Caco-2 (cell line): ENCODE results near the gene HSD11B1. TPM values are rescaled to one million over a fixed set of nuclear protein-coding genes. Genes with fewer than 3 reads are reported as not detected.

ENCODE experiments used
- BruUV-seq: library from RNA; stranded (reverse); fragments of 400-500 nt; replicated peaks from 2 replicates; lab custom pipeline; 2021; lab: Mats Ljungman, UMichigan
- CTCF ChIA-PET: fragments of 300-600 bp; sonication (Branson Sonifier 250); formaldehyde crosslinking; loops from one replicate; lab custom pipeline; 2022; ENCODE audit warnings: antibody characterized with exemption; lab: Charles Lee
- POLR2A ChIA-PET: fragments of 300-600 bp; sonication (Branson Sonifier 250); formaldehyde crosslinking; loops from one replicate; lab custom pipeline; 2022; ENCODE audit warnings: antibody characterized with exemption; lab: Charles Lee
- DNase-seq, 2 experiments: peaks; one replicate each; pipeline versions ENCODE4 v3.0.0 to v3.0.0-alpha.2; 2020 to 2022
- H3K27me3 ChIP-seq: replicated peaks from 2 replicates; pipeline ENCODE4 v1.6.0; 2011; ENCODE audit warnings: low read length; ENCODE audit not compliant: control insufficient read depth, insufficient read depth
- H3K36me3 ChIP-seq: 2 replicates; pipeline ENCODE4 v1.5.1; 2011; ENCODE audit warnings: low read length; ENCODE audit not compliant: control insufficient read depth, insufficient read depth
- H3K4me1 ChIP-seq: fragments of 250-450 bp; sonication (Bioruptor Pico); 2 replicates; pipeline ENCODE4 v1.5.1; 2020; ENCODE audit warnings: mild to moderate bottlenecking
- H3K4me3 ChIP-seq: 2 replicates; pipeline ENCODE4 v1.5.1; 2011; ENCODE audit warnings: low read depth, mild to moderate bottlenecking, control low read depth, low read length
- H3K9me3 ChIP-seq: fragments of 250-450 bp; sonication (Bioruptor Pico); 2 replicates; pipeline ENCODE4 v1.5.1; 2020; ENCODE audit warnings: mild to moderate bottlenecking, moderate library complexity
- H3K27ac Mint-ChIP-seq: one replicate; pipeline ENCODE4 v1.8.0; 2022; ENCODE audit warnings: mixed read lengths; ENCODE audit not compliant: unreplicated experiment
- H3K27me3 Mint-ChIP-seq: one replicate; pipeline ENCODE4 v1.8.0; 2022; ENCODE audit warnings: mixed read lengths; ENCODE audit not compliant: insufficient read depth, unreplicated experiment
- H3K36me3 Mint-ChIP-seq: one replicate; pipeline ENCODE4 v1.8.0; 2022; ENCODE audit warnings: mild to moderate bottlenecking, mixed read lengths; ENCODE audit not compliant: insufficient read depth, unreplicated experiment
- H3K4me1 Mint-ChIP-seq: one replicate; pipeline ENCODE4 v1.8.0; 2022; ENCODE audit warnings: low read depth, mixed read lengths; ENCODE audit not compliant: unreplicated experiment
- H3K4me3 Mint-ChIP-seq: one replicate; pipeline ENCODE4 v1.8.0; 2022; ENCODE audit warnings: mild to moderate bottlenecking, moderate library complexity, mixed read lengths; ENCODE audit not compliant: unreplicated experiment
- H3K9me3 Mint-ChIP-seq: one replicate; pipeline ENCODE4 v1.8.0; 2022; ENCODE audit warnings: mixed read lengths; ENCODE audit not compliant: unreplicated experiment
- CTCF ChIP-seq, 2 experiments: fragments of 200-600 bp in 1 of 2; IDR thresholded peaks; 1 replicate in 1 of 2; 2 replicates in 1 of 2; pipeline versions ENCODE4 v1.5.1 to v1.8.0; 2011 to 2022; ENCODE audit warnings: antibody characterized with exemption in 1 of 2, control low read depth in 1 of 2, inconsistent platforms in 1 of 2, low read depth in 1 of 2, low read length in 1 of 2, mild to moderate bottlenecking in 1 of 2, moderate library complexity in 1 of 2; ENCODE audit not compliant: insufficient read depth in 1 of 2, severe bottlenecking in 1 of 2, unreplicated experiment in 1 of 2
- intact Hi-C: fragments of 100-400 bp; cut with micrococcal nuclease; formaldehyde crosslinking; loops from one replicate; pipeline ENCODE4 v1.10.0; 2022; ENCODE audit not compliant: unreplicated experiment
- total RNA-seq: library from RNA; stranded (reverse); gene quantifications from 2 replicates; pipeline ENCODE4 v1.2.3, GENCODE V29; 2022

The HSD11B1 gene
- total RNA-seq, 1 experiment from 2014 or later: not detected

GRCh38 chr1:209729436-209729835, 24.8 kb downstream of the HSD11B1 start:
- Histone ChIP-seq H3K9me3 (no peaks in the 10 kb centered on the region), H3K36me3 (no peaks in the 10 kb centered on the region), H3K4me3 (no peak overlapping the region), H3K4me1 (no peaks in the 10 kb centered on the region), H3K27me3 (no peaks in the 10 kb centered on the region; the same call in 1 of the 2 replicates)
- Mint-ChIP-seq H3K4me1 (no peaks in the 10 kb centered on the region), H3K4me3 (no peak overlapping the region), H3K9me3 (no peaks in the 10 kb centered on the region), H3K36me3 (no peaks in the 10 kb centered on the region), H3K27me3 (peaks cover 11% of the 10 kb centered on the region), H3K27ac (no peak overlapping the region)
- no peak for DNase-seq
- POLR2A ChIA-PET: no interaction called here
- intact Hi-C loops: no loop called here
- TF ChIP-seq CTCF (IDR thresholded peaks at IDR 0.05; ENCODE audit: insufficient read depth in 1 of 2, low read depth in 1 of 2, low read length in 1 of 2, severe bottlenecking in 1 of 2, unreplicated experiment in 1 of 2): no peak
- no TSS peak for BruUV-seq
- CTCF ChIA-PET: no interaction called here

GRCh38 chr1:209732725-209733124, 28.1 kb downstream of the HSD11B1 start:
- H3K4me3 ChIP-seq: no peak overlapping the region
- Mint-ChIP-seq H3K9me3 (no peaks in the 10 kb centered on the region), H3K36me3 (no peaks in the 10 kb centered on the region), H3K27ac (no peak overlapping the region), H3K27me3 (peaks cover 10% of the 10 kb centered on the region), H3K4me1 (no peaks in the 10 kb centered on the region), H3K4me3 (no peak overlapping the region)
- no peak for DNase-seq
- no TSS peak for BruUV-seq
- ChIA-PET CTCF (no interaction called here), POLR2A (no interaction called here)
- intact Hi-C loops: no loop called here
- no peaks in the 10 kb centered on the region for H3K36me3 ChIP-seq
- H3K4me1 ChIP-seq: no peaks in the 10 kb centered on the region
- no peak for TF ChIP-seq CTCF (IDR thresholded peaks at IDR 0.05; ENCODE audit: insufficient read depth in 1 of 2, low read depth in 1 of 2, low read length in 1 of 2, severe bottlenecking in 1 of 2, unreplicated experiment in 1 of 2)
- H3K9me3 ChIP-seq: no peaks in the 10 kb centered on the region
- no peaks in the 10 kb centered on the region; the same call in 1 of the 2 replicates for H3K27me3 ChIP-seq

- H3K27me3 Mint-ChIP-seq: peaks cover 9% of the 10 kb centered on the region
- H3K27ac Mint-ChIP-seq: no peak overlapping the region
- H3K9me3 ChIP-seq: no peaks in the 10 kb centered on the region
- no peak for DNase-seq
- no peaks in the 10 kb centered on the region for H3K36me3 Mint-ChIP-seq
- H3K27me3 ChIP-seq: no peaks in the 10 kb centered on the region
- no peaks in the 10 kb centered on the region for H3K4me1 Mint-ChIP-seq
- ChIA-PET POLR2A (no interaction called here), CTCF (no interaction called here)
- H3K4me3 ChIP-seq: no peak overlapping the region
- H3K4me3 Mint-ChIP-seq: no peak overlapping the region
- no peak for TF ChIP-seq CTCF (IDR thresholded peaks at IDR 0.05; ENCODE audit: insufficient read depth in 1 of 2, low read depth in 1 of 2, low read length in 1 of 2, severe bottlenecking in 1 of 2, unreplicated experiment in 1 of 2)
- no peaks in the 10 kb centered on the region for H3K4me1 ChIP-seq
- no peaks in the 10 kb centered on the region for H3K9me3 Mint-ChIP-seq
- intact Hi-C loops: no loop called here
- BruUV-seq: no TSS peak
- no peaks in the 10 kb centered on the region for H3K36me3 ChIP-seq
These were observed 29.0 kb downstream of the HSD11B1 start for GRCh38 chr1:209733409-209734192.
